ENCODE measurements around the gene BCL11A. TPM values are rescaled to one million over a fixed set of nuclear protein-coding genes. Genes with fewer than 3 reads are reported as not detected.
A peak's percentile ranks its signal among the peaks of the same experiment; 100 is the strongest.

The BCL11A gene
- 28.2 TPM for polyA plus RNA-seq
- long read RNA-seq, donor 1, full-length matches to known transcripts: 15 of 26 reads
- long read RNA-seq, donor 1, partial matches to known transcripts: 11 of 26 reads
- long read RNA-seq, donor 1, other reads (novel, unspliced or antisense): 0 of 26 reads
- long read RNA-seq, donor 2, full-length matches to known transcripts: 28 of 46 reads
- long read RNA-seq, donor 2, partial matches to known transcripts: 18 of 46 reads
- long read RNA-seq, donor 2, other reads (novel, unspliced or antisense): 0 of 46 reads
- long read RNA-seq, donor 3: 0 reads
- long read RNA-seq, donor 4, full-length matches to known transcripts: 4 of 4 reads
- long read RNA-seq, donor 4, partial matches to known transcripts: 0 of 4 reads
- long read RNA-seq, donor 4, other reads (novel, unspliced or antisense): 0 of 4 reads
- long read RNA-seq, donor 5, full-length matches to known transcripts: 12 of 12 reads
- long read RNA-seq, donor 5, partial matches to known transcripts: 0 of 12 reads
- long read RNA-seq, donor 5, other reads (novel, unspliced or antisense): 0 of 12 reads
- long read RNA-seq, donor 6, full-length matches to known transcripts: 14 of 20 reads
- long read RNA-seq, donor 6, partial matches to known transcripts: 6 of 20 reads
- long read RNA-seq, donor 6, other reads (novel, unspliced or antisense): 0 of 20 reads
- long read RNA-seq, donor 7, full-length matches to known transcripts: 11 of 17 reads
- long read RNA-seq, donor 7, partial matches to known transcripts: 6 of 17 reads
- long read RNA-seq, donor 7, other reads (novel, unspliced or antisense): 0 of 17 reads
- long read RNA-seq, donor 8, full-length matches to known transcripts: 17 of 41 reads
- long read RNA-seq, donor 8, partial matches to known transcripts: 24 of 41 reads
- long read RNA-seq, donor 8, other reads (novel, unspliced or antisense): 0 of 41 reads
- long read RNA-seq, donor 9, full-length matches to known transcripts: 10 of 17 reads
- long read RNA-seq, donor 9, partial matches to known transcripts: 7 of 17 reads
- long read RNA-seq, donor 9, other reads (novel, unspliced or antisense): 0 of 17 reads
- long read RNA-seq, donor 10, full-length matches to known transcripts: 22 of 48 reads
- long read RNA-seq, donor 10, partial matches to known transcripts: 26 of 48 reads
- long read RNA-seq, donor 10, other reads (novel, unspliced or antisense): 0 of 48 reads
- long read RNA-seq, donor 11, full-length matches to known transcripts: 18 of 31 reads
- long read RNA-seq, donor 11, partial matches to known transcripts: 13 of 31 reads
- long read RNA-seq, donor 11, other reads (novel, unspliced or antisense): 0 of 31 reads

DNA sequence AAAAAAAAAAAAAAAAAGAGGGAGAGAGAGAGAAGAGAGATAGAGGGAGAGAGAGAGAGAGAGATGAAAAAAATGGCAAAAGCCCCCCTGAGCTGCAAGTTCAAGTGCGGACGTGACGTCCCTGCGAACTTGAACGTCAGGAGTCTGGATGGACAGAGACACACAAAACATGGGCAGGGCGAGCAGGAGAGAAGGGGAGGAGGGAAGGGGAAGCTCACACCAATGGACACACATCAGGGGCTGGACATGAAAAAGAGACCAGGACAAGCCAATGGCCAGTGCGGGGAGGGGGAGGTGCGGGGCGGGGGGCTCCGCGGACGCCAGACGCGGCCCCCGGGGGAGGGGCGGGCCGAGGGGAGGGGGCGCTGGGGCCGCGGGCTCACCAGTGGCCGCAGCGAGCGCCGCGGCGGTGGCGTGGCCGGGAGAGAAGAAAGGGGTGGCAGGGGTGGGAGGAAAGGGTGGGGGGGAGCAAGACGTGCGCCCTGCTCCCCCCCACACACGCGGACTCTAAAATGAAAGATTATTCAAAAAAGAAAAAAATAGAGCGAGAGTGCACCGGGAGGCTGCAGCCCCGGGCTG is at the start of gene BCL11A:
Gene BCL11A, minus strand, starts transcription at position 160 of the 579 bp plus-strand sequence. CDS start 384 bp downstream, outside the sequence.
- Histone ChIP-seq H3K4me3 (ENCODE audit: low read length) (peak within 1 kb of the TSS; percentile 63), H3K36me3 (ENCODE audit: control insufficient read depth, insufficient read depth, low read length) (no peaks in the 10 kb centered on the region), H3K27me3 (ENCODE audit: control insufficient read depth, insufficient read depth, low read length) (peaks cover 9% of the 10 kb centered on the region), H3K9me3 (ENCODE audit: control insufficient read depth, low read depth, low read length) (peaks cover 4% of the 10 kb centered on the region), H3K27ac (ENCODE audit: low read length) (peak within 1 kb of the TSS; percentile 93), H3K4me1 (ENCODE audit: control insufficient read depth, insufficient read depth, low read length) (peaks cover 5% of the 10 kb centered on the region)
- DNase-seq: peak; percentile 85 to 88
- no CpG with 5 or more reads among the region's 35 CpGs for WGBS (ENCODE audit: insufficient coverage, low lambda C conversion rate)

DNA sequence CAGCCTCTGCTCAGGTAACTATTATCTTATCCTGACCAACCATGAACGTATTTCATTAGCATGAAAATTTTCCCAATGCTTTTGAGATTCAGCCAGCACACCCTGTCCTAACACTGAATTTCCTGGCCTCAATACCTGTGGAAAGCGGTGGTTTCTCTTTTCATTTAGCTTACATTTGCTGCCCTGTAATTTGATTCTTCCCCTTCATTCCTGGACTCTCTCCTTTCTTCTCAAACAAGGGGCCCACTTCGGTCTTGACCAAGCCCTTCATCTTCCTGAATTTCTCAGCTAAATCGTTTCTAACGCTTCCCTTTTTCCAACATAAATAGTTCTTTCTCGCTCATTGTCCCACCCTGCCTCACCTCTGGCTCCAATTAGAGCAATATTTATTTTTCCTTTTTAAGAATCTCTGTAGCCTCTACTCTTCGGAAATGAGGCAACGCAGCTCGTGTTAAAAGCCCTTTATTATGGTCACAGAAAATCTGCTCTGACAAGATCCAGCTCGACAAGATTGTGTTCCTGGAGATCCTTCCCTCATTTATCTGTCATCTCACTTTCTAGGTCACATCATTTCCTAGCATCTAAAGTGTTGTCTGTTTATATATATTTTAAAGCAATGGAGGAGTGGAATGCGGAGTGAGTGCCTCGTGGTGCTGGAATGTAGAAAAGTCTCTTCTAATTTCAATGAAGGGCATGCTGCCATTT is 49.5 kb upstream of the BCL11A start:
- WGBS (ENCODE audit: insufficient coverage, low lambda C conversion rate): 77% methylated on average over 9 of the region's 12 CpGs
- DNase-seq: no peak
- peaks cover 3% of the 10 kb centered on the region for H3K9me3 ChIP-seq (ENCODE audit: control insufficient read depth, low read depth, low read length)

DNA sequence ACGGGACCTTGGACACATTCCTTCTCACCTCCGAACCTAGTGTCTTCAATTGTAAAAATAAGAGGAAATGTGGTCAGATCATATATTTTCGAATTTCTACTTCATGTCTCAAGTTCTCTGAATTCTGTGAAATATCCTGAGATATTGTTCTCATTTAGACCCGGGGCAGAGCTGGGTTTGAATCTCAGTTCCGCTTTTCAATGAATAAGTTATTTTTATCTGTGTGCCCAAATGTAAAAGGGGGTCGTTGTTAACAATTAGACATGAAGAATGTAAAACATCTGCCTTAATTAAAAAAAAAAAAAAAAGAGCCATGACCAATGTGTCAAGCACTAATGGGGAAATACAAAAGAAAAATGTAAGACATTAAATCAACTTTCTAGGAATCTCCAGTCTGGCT is 48.9 kb upstream of the BCL11A start:
- no peaks in the 10 kb centered on the region for H3K36me3 ChIP-seq (ENCODE audit: control insufficient read depth, insufficient read depth, low read length)
- H3K4me1 ChIP-seq (ENCODE audit: control insufficient read depth, insufficient read depth, low read length): peaks cover 16% of the 10 kb centered on the region
- no peak overlapping the region for H3K27ac ChIP-seq (ENCODE audit: low read length)
- H3K9me3 ChIP-seq (ENCODE audit: control insufficient read depth, low read depth, low read length): peaks cover 3% of the 10 kb centered on the region
- no peak overlapping the region for H3K4me3 ChIP-seq (ENCODE audit: low read length)
- no peaks in the 10 kb centered on the region for H3K27me3 ChIP-seq (ENCODE audit: control insufficient read depth, insufficient read depth, low read length)
- DNase-seq: no peak
- 81% methylated on average over 2 of the region's 6 CpGs for WGBS (ENCODE audit: insufficient coverage, low lambda C conversion rate)

More for the DNA sequence above, 49.5 kb upstream of the BCL11A start:
- H3K4me1 ChIP-seq (ENCODE audit: control insufficient read depth, insufficient read depth, low read length): peaks cover 13% of the 10 kb centered on the region
- H3K36me3 ChIP-seq (ENCODE audit: control insufficient read depth, insufficient read depth, low read length): no peaks in the 10 kb centered on the region
- no peak overlapping the region for H3K4me3 ChIP-seq (ENCODE audit: low read length)
- H3K27me3 ChIP-seq (ENCODE audit: control insufficient read depth, insufficient read depth, low read length): no peaks in the 10 kb centered on the region
- H3K27ac ChIP-seq (ENCODE audit: low read length): no peak overlapping the region

DNA sequence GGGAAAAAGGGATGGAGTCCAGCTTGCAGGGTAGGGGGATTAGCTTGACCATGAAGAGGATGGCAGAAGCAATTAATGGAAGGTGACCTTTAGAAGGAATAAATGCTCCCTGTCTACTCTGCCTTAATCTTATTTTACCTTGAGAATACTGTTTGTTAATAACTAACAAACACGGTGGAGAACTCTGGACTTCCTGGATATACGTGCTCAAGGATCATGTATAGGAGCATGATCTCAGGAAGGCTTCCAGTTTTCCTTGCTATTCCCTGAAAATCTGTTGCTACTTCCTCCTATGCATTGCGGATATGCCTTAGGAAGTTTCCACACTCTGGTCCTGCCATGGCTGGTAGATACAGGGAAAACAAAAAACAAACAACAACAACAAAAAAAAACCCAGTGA is 44.8 kb upstream of the BCL11A start:
- WGBS (ENCODE audit: insufficient coverage, low lambda C conversion rate): no CpG with 5 or more reads among the region's 3 CpGs
- Histone ChIP-seq H3K4me3 (ENCODE audit: low read length) (no peak overlapping the region), H3K36me3 (ENCODE audit: control insufficient read depth, insufficient read depth, low read length) (no peaks in the 10 kb centered on the region), H3K27ac (ENCODE audit: low read length) (peak overlapping the region; percentile 50), H3K27me3 (ENCODE audit: control insufficient read depth, insufficient read depth, low read length) (no peaks in the 10 kb centered on the region), H3K9me3 (ENCODE audit: control insufficient read depth, low read depth, low read length) (peaks cover 3% of the 10 kb centered on the region), H3K4me1 (ENCODE audit: control insufficient read depth, insufficient read depth, low read length) (peaks cover 9% of the 10 kb centered on the region)
- DNase-seq: peak; percentile 36 to 79

DNA sequence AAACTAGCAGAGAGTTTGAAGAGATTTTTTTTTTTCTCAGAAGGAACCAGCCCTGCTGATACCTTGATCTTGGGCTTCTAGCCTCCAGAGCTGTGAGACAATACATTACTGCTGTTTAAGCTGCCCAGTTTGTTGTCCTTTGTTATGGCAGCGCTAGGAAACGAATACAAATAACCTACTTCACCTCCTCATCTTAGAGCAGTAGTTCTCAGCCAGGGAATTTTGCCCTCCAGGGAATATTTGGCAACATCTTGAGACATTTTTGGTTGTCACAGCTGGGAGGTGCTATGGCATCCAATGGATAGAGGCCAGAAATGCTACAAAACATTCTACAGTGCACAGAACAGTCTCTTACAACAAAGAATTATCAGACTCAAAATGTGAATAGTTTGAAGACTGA is 43.9 kb upstream of the BCL11A start:
- Histone ChIP-seq H3K4me1 (ENCODE audit: control insufficient read depth, insufficient read depth, low read length) (peaks cover 9% of the 10 kb centered on the region), H3K9me3 (ENCODE audit: control insufficient read depth, low read depth, low read length) (peaks cover 4% of the 10 kb centered on the region), H3K36me3 (ENCODE audit: control insufficient read depth, insufficient read depth, low read length) (no peaks in the 10 kb centered on the region), H3K27me3 (ENCODE audit: control insufficient read depth, insufficient read depth, low read length) (no peaks in the 10 kb centered on the region), H3K27ac (ENCODE audit: low read length) (no peak overlapping the region), H3K4me3 (ENCODE audit: low read length) (no peak overlapping the region)
- no peak for DNase-seq
- no CpG with 5 or more reads among the region's 2 CpGs for WGBS (ENCODE audit: insufficient coverage, low lambda C conversion rate)

DNA sequence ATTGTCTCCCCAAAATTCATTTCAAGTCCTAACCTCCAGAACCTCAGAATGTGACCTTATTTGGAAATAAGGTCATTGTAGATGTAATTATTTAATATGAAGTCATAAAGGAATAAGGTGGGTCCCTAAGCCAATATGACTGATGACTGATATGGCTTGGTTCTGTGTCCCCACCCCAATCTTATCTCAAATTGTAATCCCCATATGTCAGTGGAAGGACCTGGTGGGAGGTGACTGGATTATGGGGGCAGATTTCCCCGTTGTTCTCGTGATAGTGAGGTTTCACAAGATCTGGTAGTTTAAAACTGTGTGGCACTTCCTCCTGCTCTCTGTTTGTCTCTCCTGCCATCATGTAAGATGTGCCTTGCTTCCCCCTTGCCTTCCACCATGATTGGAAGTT is 43.0 kb upstream of the BCL11A start:
- Histone ChIP-seq H3K4me1 (ENCODE audit: control insufficient read depth, insufficient read depth, low read length) (peaks cover 9% of the 10 kb centered on the region), H3K4me3 (ENCODE audit: low read length) (no peak overlapping the region), H3K27me3 (ENCODE audit: control insufficient read depth, insufficient read depth, low read length) (no peaks in the 10 kb centered on the region), H3K9me3 (ENCODE audit: control insufficient read depth, low read depth, low read length) (peaks cover 6% of the 10 kb centered on the region), H3K36me3 (ENCODE audit: control insufficient read depth, insufficient read depth, low read length) (no peaks in the 10 kb centered on the region), H3K27ac (ENCODE audit: low read length) (no peak overlapping the region)
- no CpG with 5 or more reads among the region's 2 CpGs for WGBS (ENCODE audit: insufficient coverage, low lambda C conversion rate)
- no peak for DNase-seq

DNA sequence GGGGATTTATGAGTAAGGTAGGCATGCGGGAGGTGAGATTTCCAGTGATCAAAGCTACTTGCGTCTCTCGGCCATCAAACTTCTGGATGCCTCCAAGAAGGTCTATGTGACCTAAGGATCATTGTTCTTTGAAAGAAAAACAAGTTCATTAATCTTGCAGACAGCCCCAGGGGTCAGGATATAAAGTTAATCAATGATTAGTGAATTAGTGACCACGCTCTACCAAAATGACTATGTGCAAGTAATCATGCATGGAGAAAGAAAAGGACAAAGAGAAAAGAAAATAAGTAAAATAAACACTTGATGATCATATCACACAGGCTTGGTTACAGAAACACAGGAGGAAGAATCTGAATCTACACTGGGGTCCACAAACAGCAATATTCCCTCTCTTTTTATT is 42.5 kb upstream of the BCL11A start:
- no peaks in the 10 kb centered on the region for H3K27me3 ChIP-seq (ENCODE audit: control insufficient read depth, insufficient read depth, low read length)
- DNase-seq: no peak
- H3K27ac ChIP-seq (ENCODE audit: low read length): no peak overlapping the region
- WGBS (ENCODE audit: insufficient coverage, low lambda C conversion rate): 100% methylated on average over 1 of the region's 4 CpGs
- no peak overlapping the region for H3K4me3 ChIP-seq (ENCODE audit: low read length)
- H3K36me3 ChIP-seq (ENCODE audit: control insufficient read depth, insufficient read depth, low read length): no peaks in the 10 kb centered on the region
- peaks cover 9% of the 10 kb centered on the region for H3K4me1 ChIP-seq (ENCODE audit: control insufficient read depth, insufficient read depth, low read length)
- peaks cover 6% of the 10 kb centered on the region for H3K9me3 ChIP-seq (ENCODE audit: control insufficient read depth, low read depth, low read length)

DNA sequence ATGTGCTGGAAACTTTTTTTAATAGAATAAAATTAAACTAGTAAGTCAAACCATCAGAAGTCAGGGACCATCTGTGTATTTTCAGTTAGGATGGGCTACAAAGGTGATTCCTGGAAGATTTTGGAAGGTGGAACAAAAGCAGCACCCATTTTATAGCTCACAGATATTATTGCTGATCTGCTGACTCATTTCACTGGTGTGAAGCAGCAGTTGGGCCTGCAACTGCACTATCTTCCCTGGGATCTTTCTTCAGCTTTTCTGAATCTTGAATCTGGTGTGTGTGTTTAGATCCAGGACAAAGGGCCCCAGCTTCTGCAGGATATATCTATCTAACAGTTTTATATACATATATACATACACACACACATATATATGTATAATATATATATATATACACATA is 35.6 kb upstream of the BCL11A start:
- H3K4me3 ChIP-seq (ENCODE audit: low read length): no peak overlapping the region
- DNase-seq: no peak
- no peaks in the 10 kb centered on the region for H3K36me3 ChIP-seq (ENCODE audit: control insufficient read depth, insufficient read depth, low read length)
- no peaks in the 10 kb centered on the region for H3K27me3 ChIP-seq (ENCODE audit: control insufficient read depth, insufficient read depth, low read length)
- H3K27ac ChIP-seq (ENCODE audit: low read length): no peak overlapping the region
- no peaks in the 10 kb centered on the region for H3K4me1 ChIP-seq (ENCODE audit: control insufficient read depth, insufficient read depth, low read length)
- H3K9me3 ChIP-seq (ENCODE audit: control insufficient read depth, low read depth, low read length): peaks cover 6% of the 10 kb centered on the region

DNA sequence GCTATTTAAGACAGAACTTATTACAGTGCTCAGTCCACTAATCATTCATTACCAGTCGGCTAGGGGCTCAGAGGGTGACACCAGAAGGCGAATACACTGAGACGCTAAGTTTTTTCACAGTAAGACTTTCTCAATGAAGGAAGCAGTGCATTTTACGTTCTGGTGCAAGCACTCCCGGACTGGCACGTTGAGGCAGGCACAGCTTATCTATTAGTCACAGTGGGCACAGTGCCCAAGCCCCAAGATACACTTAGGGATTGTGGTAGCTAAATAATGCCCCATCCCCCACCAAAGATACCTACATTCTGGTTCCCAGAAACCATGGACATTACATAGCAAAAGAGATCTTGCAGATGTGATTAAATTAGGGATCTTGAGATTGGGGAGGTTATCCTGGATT is 32.6 kb upstream of the BCL11A start:
- WGBS (ENCODE audit: insufficient coverage, low lambda C conversion rate): no CpG with 5 or more reads among the region's 6 CpGs
- Histone ChIP-seq H3K27ac (ENCODE audit: low read length) (no peak overlapping the region), H3K4me1 (ENCODE audit: control insufficient read depth, insufficient read depth, low read length) (no peaks in the 10 kb centered on the region), H3K27me3 (ENCODE audit: control insufficient read depth, insufficient read depth, low read length) (peaks cover 5% of the 10 kb centered on the region), H3K4me3 (ENCODE audit: low read length) (no peak overlapping the region), H3K36me3 (ENCODE audit: control insufficient read depth, insufficient read depth, low read length) (no peaks in the 10 kb centered on the region), H3K9me3 (ENCODE audit: control insufficient read depth, low read depth, low read length) (peaks cover 5% of the 10 kb centered on the region)
- DNase-seq: no peak
